Prostate gland (tissue), 2 donors: Measurements from ENCODE around the gene TOMM5.

Experiments
- POLR2A ChIP-seq: fragments of 450-650 bp; IDR thresholded peaks from one replicate; pipeline ENCODE4 v1.6.1; 2016; ENCODE audit warnings: antibody characterized with exemption, mild to moderate bottlenecking
- POLR2AphosphoS5 ChIP-seq: sonication (generic); formaldehyde crosslinking; IDR thresholded peaks from one replicate; pipeline ENCODE4 v1.6.1; 2017; ENCODE audit warnings: antibody characterized with exemption
- TF ChIP-seq, protein P1 (sequence below), 4 experiments: fragments of 200-600 bp in 2 of 4; fragments of 450-650 bp in 2 of 4; sonication (generic) in 2 of 4; IDR thresholded peaks; 1 replicate in 3 of 4; 2 replicates in 1 of 4; pipeline ENCODE4 v1.5.1; 2016 to 2019; ENCODE audit warnings: antibody characterized with exemption in 4 of 4, mild to moderate bottlenecking in 2 of 4, moderate library complexity in 2 of 4

DNA sequence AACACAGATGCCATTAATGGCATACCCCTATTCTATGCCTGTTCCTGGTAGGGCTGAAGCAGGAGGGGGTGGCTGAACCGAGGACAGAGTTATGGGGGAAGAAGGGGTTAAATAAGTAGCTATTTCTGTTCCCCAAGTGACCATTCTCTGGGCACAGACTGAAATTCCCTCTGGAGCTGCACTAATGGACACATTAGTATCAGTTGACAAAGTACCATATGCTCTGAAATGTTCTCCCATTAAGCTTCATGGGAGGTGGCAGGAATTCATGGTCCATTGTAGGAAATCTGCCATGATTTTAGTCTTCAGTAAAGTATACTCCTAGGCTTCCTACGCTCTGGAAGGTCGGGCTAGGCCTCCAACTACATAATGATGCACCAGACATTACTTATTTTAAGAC, 47.8 kb upstream of the TOMM5 start:
- no peak for TF ChIP-seq POLR2AphosphoS5
- no peak for TF ChIP-seq POLR2A
- TF ChIP-seq, protein P1, sequence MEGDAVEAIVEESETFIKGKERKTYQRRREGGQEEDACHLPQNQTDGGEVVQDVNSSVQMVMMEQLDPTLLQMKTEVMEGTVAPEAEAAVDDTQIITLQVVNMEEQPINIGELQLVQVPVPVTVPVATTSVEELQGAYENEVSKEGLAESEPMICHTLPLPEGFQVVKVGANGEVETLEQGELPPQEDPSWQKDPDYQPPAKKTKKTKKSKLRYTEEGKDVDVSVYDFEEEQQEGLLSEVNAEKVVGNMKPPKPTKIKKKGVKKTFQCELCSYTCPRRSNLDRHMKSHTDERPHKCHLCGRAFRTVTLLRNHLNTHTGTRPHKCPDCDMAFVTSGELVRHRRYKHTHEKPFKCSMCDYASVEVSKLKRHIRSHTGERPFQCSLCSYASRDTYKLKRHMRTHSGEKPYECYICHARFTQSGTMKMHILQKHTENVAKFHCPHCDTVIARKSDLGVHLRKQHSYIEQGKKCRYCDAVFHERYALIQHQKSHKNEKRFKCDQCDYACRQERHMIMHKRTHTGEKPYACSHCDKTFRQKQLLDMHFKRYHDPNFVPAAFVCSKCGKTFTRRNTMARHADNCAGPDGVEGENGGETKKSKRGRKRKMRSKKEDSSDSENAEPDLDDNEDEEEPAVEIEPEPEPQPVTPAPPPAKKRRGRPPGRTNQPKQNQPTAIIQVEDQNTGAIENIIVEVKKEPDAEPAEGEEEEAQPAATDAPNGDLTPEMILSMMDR (IDR thresholded peaks at IDR 0.05): no peak
